ENCODE data around the gene LAMP5.

LAMP5 gene

DNA sequence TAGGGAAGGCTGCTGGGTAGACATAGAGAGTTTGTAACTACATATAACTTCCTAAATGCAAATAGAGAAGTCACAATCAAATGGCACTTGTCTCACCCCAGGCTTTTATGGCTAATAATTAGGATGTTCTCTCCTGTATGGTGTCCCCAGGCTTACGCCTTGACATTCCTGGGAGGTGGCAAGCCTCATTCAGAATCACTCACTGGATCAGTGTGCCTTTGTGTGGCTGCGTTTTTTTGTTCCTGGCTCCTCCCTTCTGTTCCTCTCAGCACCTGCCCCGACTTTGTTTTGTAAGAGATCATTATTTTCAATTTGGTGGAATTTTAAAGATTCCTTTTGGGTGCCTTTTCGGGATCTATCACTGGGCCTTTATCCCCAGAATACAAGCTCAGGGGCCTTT, 5.7 kb downstream of the LAMP5 start:
- DNase-seq (ENCODE audit: low read depth): no peak
- no peak overlapping the region for H3K4me3 ChIP-seq (ENCODE audit: low read depth, low read length)
- TF ChIP-seq, protein P1, sequence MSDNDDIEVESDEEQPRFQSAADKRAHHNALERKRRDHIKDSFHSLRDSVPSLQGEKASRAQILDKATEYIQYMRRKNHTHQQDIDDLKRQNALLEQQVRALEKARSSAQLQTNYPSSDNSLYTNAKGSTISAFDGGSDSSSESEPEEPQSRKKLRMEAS (IDR thresholded peaks at IDR 0.05; ENCODE audit: low read depth, low read length): no peak
- TF ChIP-seq POLR2A (IDR thresholded peaks at IDR 0.05; ENCODE audit: extremely low read depth, insufficient read length) (no peak), MYC (IDR thresholded peaks at IDR 0.05; ENCODE audit: low read depth, low read length) (no peak)
- TF ChIP-seq, protein P2, sequence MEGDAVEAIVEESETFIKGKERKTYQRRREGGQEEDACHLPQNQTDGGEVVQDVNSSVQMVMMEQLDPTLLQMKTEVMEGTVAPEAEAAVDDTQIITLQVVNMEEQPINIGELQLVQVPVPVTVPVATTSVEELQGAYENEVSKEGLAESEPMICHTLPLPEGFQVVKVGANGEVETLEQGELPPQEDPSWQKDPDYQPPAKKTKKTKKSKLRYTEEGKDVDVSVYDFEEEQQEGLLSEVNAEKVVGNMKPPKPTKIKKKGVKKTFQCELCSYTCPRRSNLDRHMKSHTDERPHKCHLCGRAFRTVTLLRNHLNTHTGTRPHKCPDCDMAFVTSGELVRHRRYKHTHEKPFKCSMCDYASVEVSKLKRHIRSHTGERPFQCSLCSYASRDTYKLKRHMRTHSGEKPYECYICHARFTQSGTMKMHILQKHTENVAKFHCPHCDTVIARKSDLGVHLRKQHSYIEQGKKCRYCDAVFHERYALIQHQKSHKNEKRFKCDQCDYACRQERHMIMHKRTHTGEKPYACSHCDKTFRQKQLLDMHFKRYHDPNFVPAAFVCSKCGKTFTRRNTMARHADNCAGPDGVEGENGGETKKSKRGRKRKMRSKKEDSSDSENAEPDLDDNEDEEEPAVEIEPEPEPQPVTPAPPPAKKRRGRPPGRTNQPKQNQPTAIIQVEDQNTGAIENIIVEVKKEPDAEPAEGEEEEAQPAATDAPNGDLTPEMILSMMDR (IDR thresholded peaks at IDR 0.05; ENCODE audit: low read depth, low read length): no peak

DNA sequence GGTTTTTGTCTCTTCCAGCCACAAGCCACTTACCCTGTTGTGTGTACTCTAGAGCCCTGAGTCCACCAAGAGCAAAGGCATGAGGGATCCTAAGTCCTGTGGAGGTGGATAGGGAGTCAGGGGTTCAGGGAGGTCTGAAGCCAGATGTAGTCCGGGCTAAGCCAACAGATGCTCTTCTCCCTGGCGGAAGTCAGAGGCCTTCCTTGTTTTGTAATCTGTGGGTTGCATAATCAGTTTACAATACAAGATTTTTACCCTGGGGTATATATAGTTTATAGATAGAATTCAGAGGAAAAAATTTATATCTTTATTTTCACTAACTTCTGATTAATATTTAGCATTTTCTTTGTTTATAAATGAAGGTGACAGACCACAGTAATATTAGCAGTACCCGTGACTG, 9.2 kb downstream of the LAMP5 start:
- DNase-seq (ENCODE audit: low read depth): peak; percentile 34
- TF ChIP-seq MYC (IDR thresholded peaks at IDR 0.05; ENCODE audit: low read depth, low read length) (no peak), POLR2A (IDR thresholded peaks at IDR 0.05; ENCODE audit: extremely low read depth, insufficient read length) (no peak)
- TF ChIP-seq, protein P1 (IDR thresholded peaks at IDR 0.05; ENCODE audit: low read depth, low read length): no peak
- TF ChIP-seq, protein P2 (IDR thresholded peaks at IDR 0.05; ENCODE audit: low read depth, low read length): no peak
- no peak overlapping the region for H3K4me3 ChIP-seq (ENCODE audit: low read depth, low read length)

DNA sequence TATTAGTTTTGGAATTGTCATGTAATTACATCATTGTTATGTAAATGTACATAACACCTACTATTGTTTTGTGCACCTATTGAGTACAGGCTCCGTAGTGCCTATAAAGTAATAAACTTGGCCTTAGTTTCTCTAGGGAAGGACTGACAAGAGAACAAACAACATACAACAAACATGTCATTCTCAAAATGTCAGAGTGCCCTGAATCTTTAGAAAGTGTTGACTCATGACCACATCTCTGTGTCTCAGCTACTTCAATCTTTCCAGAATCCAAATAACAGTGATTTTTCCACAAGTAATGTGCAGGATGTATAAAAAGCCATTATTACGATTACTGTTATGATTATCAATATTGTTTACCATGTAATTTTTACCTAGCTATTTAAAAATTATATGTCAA, 17.2 kb downstream of the LAMP5 start:
- no peak for DNase-seq (ENCODE audit: low read depth)
- TF ChIP-seq POLR2A (IDR thresholded peaks at IDR 0.05; ENCODE audit: extremely low read depth, insufficient read length): no peak
- TF ChIP-seq, protein P2 (IDR thresholded peaks at IDR 0.05; ENCODE audit: low read depth, low read length): no peak
- TF ChIP-seq MYC (IDR thresholded peaks at IDR 0.05; ENCODE audit: low read depth, low read length): no peak
- TF ChIP-seq, protein P1 (IDR thresholded peaks at IDR 0.05; ENCODE audit: low read depth, low read length): no peak

DNA sequence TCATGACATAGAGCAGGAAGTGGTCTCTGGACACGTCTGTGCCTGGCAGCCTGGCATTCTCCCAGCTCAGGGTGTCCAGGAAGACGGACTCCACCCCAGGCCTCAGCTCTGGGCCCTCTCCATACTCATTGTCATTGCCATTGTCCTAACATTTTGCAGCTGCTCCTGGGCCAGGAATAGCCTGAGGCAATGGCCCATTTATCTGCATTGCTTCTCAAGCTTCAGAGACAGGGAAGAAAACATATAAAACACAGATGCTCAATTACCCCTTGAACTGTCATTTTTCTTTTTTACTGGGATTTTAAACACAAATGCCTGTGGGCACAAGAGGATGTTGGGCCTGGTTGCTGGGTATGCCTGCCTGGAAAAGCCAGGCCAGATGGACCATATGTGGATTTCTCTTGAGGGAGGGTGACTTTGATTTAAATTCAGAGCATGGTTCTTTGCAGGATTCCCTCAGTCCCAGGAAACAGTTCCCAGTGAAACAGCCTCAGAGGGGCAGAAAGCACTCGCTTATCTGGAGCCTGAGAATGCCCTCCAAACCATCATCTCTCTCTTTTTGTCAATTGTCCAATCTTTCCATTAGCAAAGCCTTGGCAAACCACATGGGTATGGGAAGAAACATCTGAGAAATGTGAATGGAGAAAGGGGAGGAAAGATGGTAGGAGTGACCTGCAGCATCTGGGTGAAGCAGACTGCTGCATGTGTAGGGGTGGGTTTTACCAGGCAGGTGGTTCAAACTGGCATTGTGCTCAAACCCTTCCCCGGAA, 17.9 kb downstream of the LAMP5 start:
- DNase-seq (ENCODE audit: low read depth): no peak
- no peak overlapping the region for H3K4me3 ChIP-seq (ENCODE audit: low read depth, low read length)
- no peak for TF ChIP-seq POLR2A (IDR thresholded peaks at IDR 0.05; ENCODE audit: extremely low read depth, insufficient read length)
- TF ChIP-seq, protein P2 (IDR thresholded peaks at IDR 0.05; ENCODE audit: low read depth, low read length): no peak
- TF ChIP-seq, protein P1 (IDR thresholded peaks at IDR 0.05; ENCODE audit: low read depth, low read length): no peak
- TF ChIP-seq MYC (IDR thresholded peaks at IDR 0.05; ENCODE audit: low read depth, low read length): no peak

More for the DNA sequence above, 17.2 kb downstream of the LAMP5 start:
- H3K4me3 ChIP-seq (ENCODE audit: low read depth, low read length): no peak overlapping the region

DNA sequence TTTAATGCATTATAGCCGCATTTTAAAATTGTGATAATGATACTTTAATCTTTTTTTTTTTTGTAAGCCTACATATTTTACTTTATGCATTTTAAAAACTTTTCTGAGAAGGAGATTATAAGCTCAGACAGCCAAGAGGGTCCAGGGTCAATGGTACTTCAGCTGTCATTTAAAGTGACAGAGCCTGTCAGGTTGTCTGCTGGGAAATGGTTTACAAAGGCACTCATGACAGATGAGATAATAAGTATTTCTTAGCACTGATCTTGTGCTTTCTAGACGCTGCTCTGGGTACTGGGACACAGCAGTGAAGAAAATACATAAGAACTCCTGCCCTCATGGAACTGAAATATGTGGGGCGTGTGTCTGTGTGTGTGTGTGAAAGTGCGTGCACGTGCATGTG, 19.6 kb downstream of the LAMP5 start:
- TF ChIP-seq, protein P2 (IDR thresholded peaks at IDR 0.05; ENCODE audit: low read depth, low read length): no peak
- no peak for TF ChIP-seq POLR2A (IDR thresholded peaks at IDR 0.05; ENCODE audit: extremely low read depth, insufficient read length)
- TF ChIP-seq, protein P1 (IDR thresholded peaks at IDR 0.05; ENCODE audit: low read depth, low read length): no peak
- TF ChIP-seq MYC (IDR thresholded peaks at IDR 0.05; ENCODE audit: low read depth, low read length): no peak
- no peak for DNase-seq (ENCODE audit: low read depth)
- no peak overlapping the region for H3K4me3 ChIP-seq (ENCODE audit: low read depth, low read length)
